Progenitor cell of endocrine pancreas (in vitro differentiated cells): ENCODE data around the gene KLF3. TPM values are rescaled to one million over a fixed set of nuclear protein-coding genes. Genes with fewer than 3 reads are reported as not detected.
"Not testable (repeated sequence)": the region's sequence is repeated elsewhere in the genome, so short reads cannot be mapped to it uniquely, and the experiment has no call there.

Experiments
- DNase-seq: peaks from one replicate; pipeline ENCODE4 v3.0.0; 2021; ENCODE audit warnings: low spot score; ENCODE audit not compliant: unreplicated experiment
- H3K27ac Mint-ChIP-seq: 2 replicates; pipeline ENCODE4 v1.8.0; 2021; ENCODE audit warnings: mild to moderate bottlenecking, moderate library complexity, mixed read lengths
- H3K27me3 Mint-ChIP-seq: 2 replicates; pipeline ENCODE4 v1.8.0; 2021; ENCODE audit warnings: mixed read lengths
- H3K36me3 Mint-ChIP-seq: 2 replicates; pipeline ENCODE4 v1.8.0; 2022; ENCODE audit warnings: mixed read lengths; ENCODE audit not compliant: insufficient read depth
- H3K4me1 Mint-ChIP-seq: 2 replicates; pipeline ENCODE4 v1.8.0; 2021; ENCODE audit warnings: low read depth, mixed read lengths
- H3K4me3 Mint-ChIP-seq: 2 replicates; pipeline ENCODE4 v1.8.0; 2021; ENCODE audit warnings: low read depth, mild to moderate bottlenecking, moderate library complexity, mixed read lengths
- H3K9me3 Mint-ChIP-seq: 2 replicates; pipeline ENCODE4 v1.8.0; 2021; ENCODE audit warnings: low read depth, mixed read lengths
- CTCF ChIP-seq: fragments of 200-600 bp; sonication (generic); IDR thresholded peaks from one replicate; pipeline ENCODE4 v1.5.0; 2021; ENCODE audit warnings: antibody characterized with exemption, mild to moderate bottlenecking; ENCODE audit not compliant: unreplicated experiment
- total RNA-seq: library from RNA; stranded (reverse); gene quantifications from 2 replicates; pipeline ENCODE4 v1.2.1, GENCODE V29; 2021

Gene KLF3
- total RNA-seq, 1 donor from 2014 or later: 97.1 TPM

GRCh38 chr4:38624311-38624710, 39.7 kb upstream of the KLF3 start:
- no peak overlapping the region for H3K4me3 Mint-ChIP-seq
- DNase-seq: no peak
- H3K27ac Mint-ChIP-seq: no peak overlapping the region
- H3K27me3 Mint-ChIP-seq: no peaks in the 10 kb centered on the region
- no peak for TF ChIP-seq CTCF
- peaks cover 3% of the 10 kb centered on the region for H3K9me3 Mint-ChIP-seq
- peaks cover 13% of the 10 kb centered on the region for H3K36me3 Mint-ChIP-seq
- peaks cover 20% of the 10 kb centered on the region for H3K4me1 Mint-ChIP-seq

GRCh38 chr4:38625508-38625907, 38.5 kb upstream of the KLF3 start:
- TF ChIP-seq CTCF: no peak
- H3K4me3 Mint-ChIP-seq: no peak overlapping the region
- peaks cover 18% of the 10 kb centered on the region for H3K4me1 Mint-ChIP-seq
- no peaks in the 10 kb centered on the region for H3K27me3 Mint-ChIP-seq
- H3K36me3 Mint-ChIP-seq: peaks cover 13% of the 10 kb centered on the region
- peaks cover 3% of the 10 kb centered on the region for H3K9me3 Mint-ChIP-seq
- no peak for DNase-seq
- no peak overlapping the region for H3K27ac Mint-ChIP-seq

GRCh38 chr4:38626901-38627444, 37.0 kb upstream of the KLF3 start:
- H3K4me1 Mint-ChIP-seq, H3K27ac Mint-ChIP-seq, H3K27me3 Mint-ChIP-seq, H3K4me3 Mint-ChIP-seq, DNase-seq, H3K9me3 Mint-ChIP-seq: not testable (repeated sequence)
- H3K36me3 Mint-ChIP-seq: peaks cover 13% of the 10 kb centered on the region

- no peaks in the 10 kb centered on the region for H3K4me1 Mint-ChIP-seq
- TF ChIP-seq CTCF: no peak
- peaks cover 13% of the 10 kb centered on the region for H3K36me3 Mint-ChIP-seq
- no peak overlapping the region for H3K4me3 Mint-ChIP-seq
- H3K27me3 Mint-ChIP-seq: no peaks in the 10 kb centered on the region
- peaks cover 3% of the 10 kb centered on the region for H3K9me3 Mint-ChIP-seq
- no peak overlapping the region for H3K27ac Mint-ChIP-seq
- DNase-seq: no peak
These were observed 33.5 kb upstream of the KLF3 start for GRCh38 chr4:38630519-38630918.

GRCh38 chr4:38634047-38634759, 29.8 kb upstream of the KLF3 start:
- no peak overlapping the region for H3K27ac Mint-ChIP-seq
- H3K4me1 Mint-ChIP-seq: no peaks in the 10 kb centered on the region
- H3K27me3 Mint-ChIP-seq: no peaks in the 10 kb centered on the region
- H3K36me3 Mint-ChIP-seq: no peaks in the 10 kb centered on the region
- no peak for DNase-seq
- H3K4me3 Mint-ChIP-seq: no peak overlapping the region
- no peaks in the 10 kb centered on the region for H3K9me3 Mint-ChIP-seq
- no peak for TF ChIP-seq CTCF

GRCh38 chr4:38639242-38639641, 24.8 kb upstream of the KLF3 start:
- no peaks in the 10 kb centered on the region for H3K9me3 Mint-ChIP-seq
- no peak for TF ChIP-seq CTCF
- DNase-seq: no peak
- H3K4me3 Mint-ChIP-seq: no peak overlapping the region
- no peaks in the 10 kb centered on the region for H3K27me3 Mint-ChIP-seq
- H3K27ac Mint-ChIP-seq: no peak overlapping the region
- H3K4me1 Mint-ChIP-seq: no peaks in the 10 kb centered on the region
- H3K36me3 Mint-ChIP-seq: no peaks in the 10 kb centered on the region
